ENCODE results near the gene CDC42BPB.

CDC42BPB gene

DNA sequence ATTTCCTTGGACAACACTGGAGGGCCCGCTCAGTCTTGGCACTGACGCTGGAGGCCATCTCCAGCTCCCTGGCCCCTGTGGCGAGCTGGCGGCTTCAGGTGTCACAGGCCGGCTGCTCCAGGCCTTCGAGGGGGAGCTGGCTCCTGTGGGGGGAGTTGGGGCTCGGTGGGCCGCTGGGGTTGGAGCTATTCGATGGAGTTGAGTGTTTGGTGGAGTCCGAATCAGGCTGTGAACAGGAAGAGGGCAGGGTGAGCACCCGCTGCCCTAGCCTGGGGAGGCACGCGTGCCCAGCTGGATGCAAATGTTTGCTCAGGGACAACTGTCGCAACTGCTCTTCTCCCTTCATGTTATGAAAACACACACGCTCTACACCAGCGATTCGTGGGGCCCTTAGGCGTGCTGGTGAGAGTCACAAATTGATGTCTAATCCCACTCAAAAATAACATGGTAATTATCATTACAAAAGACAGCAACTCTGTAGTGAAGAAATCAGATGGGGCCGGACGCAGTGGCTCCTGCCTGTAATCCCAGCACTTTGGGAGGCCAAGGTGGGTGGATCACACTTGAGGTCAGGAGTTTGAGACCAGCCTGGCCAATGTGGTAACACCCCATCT, 123.6 kb downstream of the CDC42BPB start:
- no peak overlapping the region for H3K4me3 ChIP-seq (ENCODE audit: low read depth, low read length)
- TF ChIP-seq, protein P1, sequence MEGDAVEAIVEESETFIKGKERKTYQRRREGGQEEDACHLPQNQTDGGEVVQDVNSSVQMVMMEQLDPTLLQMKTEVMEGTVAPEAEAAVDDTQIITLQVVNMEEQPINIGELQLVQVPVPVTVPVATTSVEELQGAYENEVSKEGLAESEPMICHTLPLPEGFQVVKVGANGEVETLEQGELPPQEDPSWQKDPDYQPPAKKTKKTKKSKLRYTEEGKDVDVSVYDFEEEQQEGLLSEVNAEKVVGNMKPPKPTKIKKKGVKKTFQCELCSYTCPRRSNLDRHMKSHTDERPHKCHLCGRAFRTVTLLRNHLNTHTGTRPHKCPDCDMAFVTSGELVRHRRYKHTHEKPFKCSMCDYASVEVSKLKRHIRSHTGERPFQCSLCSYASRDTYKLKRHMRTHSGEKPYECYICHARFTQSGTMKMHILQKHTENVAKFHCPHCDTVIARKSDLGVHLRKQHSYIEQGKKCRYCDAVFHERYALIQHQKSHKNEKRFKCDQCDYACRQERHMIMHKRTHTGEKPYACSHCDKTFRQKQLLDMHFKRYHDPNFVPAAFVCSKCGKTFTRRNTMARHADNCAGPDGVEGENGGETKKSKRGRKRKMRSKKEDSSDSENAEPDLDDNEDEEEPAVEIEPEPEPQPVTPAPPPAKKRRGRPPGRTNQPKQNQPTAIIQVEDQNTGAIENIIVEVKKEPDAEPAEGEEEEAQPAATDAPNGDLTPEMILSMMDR (IDR thresholded peaks at IDR 0.05; ENCODE audit: low read depth, low read length, missing control alignments) = no peak
- DNase-seq (ENCODE audit: low read depth) = no peak

DNA sequence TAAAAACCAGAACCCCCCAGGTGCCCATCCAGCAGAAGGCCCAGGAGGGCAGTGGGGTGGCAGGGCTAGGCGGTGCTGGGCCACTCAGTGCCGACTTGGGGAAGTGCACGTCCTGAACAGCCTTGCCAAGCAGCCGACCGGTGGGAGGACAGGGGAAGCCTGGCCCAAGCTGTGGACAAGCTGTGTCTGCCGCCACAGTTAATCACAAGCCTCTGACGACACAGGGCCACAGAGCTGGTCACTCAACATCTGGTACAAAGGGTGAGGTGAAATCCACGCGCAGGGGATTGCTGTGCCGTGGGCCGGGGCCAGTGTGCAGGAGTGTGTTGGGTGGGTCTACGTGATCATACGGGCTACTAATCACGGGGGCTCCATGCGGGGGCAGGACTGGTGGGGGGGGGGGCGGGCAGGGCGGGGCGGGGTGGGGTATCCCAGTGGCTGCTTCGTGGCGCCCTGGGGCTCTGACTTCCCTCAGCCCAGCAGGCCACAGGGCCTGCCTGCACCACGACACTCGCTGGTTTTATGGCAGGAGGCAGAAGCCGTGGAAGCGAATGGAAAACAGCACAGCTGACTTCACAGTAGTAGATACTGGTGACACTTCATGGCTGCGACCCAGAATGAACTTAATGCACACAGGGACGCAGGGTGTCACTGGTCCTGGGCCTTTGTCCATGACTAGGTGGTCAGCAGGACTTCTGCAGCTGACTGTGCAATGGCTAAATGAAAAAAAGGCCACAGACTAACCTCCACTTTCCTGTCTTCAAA, 124.7 kb downstream of the CDC42BPB start:
- DNase-seq (ENCODE audit: low read depth) = no peak
- no peak overlapping the region for H3K4me3 ChIP-seq (ENCODE audit: low read depth, low read length)
- TF ChIP-seq, protein P1 (IDR thresholded peaks at IDR 0.05; ENCODE audit: low read depth, low read length, missing control alignments) = no peak

DNA sequence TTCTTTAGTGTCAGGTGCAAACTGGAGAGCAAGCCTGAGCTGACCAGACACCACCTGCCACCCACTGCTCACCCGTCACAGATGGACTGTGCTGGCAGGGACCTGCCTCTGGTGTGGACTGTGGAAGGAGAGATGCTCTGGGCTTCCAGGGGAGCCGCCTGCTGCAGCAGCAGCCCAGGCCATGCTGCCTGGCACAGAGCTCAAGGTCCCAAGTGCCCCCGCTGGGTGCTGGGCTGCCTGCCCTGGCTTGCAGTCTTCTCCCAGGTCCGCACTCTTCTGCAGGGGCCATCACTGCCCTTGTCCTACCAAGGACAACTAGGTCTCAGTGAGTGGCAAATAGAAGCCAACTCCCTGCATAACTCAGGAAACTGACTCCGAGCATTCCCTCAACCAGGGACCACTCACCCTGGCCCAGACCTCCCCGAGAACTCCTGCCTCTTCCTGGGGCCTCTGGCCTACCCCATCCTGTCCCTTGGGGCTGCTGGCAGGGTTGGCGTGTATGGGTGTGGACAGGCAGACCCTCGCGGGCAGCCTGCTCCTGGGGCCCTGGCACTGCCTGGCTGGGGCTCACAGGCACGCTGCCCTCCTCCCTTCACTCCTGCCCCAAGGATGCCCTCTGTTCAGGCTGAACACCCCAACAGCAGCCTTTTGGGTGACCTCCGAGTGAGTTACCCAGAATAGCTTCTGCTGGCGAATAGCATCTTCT, 125.6 kb downstream of the CDC42BPB start:
- H3K4me3 ChIP-seq (ENCODE audit: low read depth, low read length) = no peak overlapping the region
- TF ChIP-seq, protein P1 (IDR thresholded peaks at IDR 0.05; ENCODE audit: low read depth, low read length, missing control alignments) = no peak
- DNase-seq (ENCODE audit: low read depth) = no peak

DNA sequence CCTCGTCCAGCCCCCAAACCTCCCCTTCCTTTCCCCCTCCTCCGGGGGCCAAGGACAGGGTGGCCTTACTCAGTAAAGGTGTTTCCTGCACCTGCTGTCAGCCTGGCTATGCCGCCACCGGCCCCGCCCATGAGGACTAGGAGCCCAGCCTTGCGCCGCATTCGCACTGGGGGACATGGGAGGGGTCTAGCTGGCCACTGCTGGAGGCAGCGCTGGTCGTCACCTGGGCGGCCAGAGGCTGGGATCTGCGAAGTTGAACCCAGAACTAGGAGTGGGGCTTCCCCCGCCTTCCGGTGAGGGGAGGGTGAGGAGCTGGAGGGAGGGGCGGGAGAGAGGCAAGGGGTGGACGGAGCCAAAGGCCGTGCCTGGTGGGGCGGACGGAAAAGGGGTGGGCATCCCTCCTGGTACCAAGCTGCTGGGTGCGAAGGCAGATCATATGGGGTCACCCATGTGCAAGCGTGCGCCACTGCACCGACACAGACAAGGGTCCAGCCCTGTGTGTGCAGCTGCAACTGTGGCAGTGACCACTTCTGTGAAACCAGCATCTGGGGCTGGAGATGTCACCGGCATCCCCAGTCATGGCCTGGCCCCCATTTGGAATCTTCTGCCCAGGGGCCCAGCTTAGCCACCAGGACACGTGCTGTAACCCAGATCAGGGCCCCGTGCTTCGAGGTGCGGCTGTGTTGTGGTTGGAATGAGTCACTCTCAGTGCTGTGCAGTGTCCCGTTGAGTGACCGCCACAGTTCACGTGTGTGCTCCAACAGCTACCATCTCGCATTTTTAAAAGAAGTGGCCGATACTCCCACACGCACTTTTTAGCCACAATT, 126.4 kb downstream of the CDC42BPB start:
- H3K4me3 ChIP-seq (ENCODE audit: low read depth, low read length) = no peak overlapping the region
- TF ChIP-seq, protein P1 (IDR thresholded peaks at IDR 0.05; ENCODE audit: low read depth, low read length, missing control alignments) = no peak
- DNase-seq (ENCODE audit: low read depth) = no peak

DNA sequence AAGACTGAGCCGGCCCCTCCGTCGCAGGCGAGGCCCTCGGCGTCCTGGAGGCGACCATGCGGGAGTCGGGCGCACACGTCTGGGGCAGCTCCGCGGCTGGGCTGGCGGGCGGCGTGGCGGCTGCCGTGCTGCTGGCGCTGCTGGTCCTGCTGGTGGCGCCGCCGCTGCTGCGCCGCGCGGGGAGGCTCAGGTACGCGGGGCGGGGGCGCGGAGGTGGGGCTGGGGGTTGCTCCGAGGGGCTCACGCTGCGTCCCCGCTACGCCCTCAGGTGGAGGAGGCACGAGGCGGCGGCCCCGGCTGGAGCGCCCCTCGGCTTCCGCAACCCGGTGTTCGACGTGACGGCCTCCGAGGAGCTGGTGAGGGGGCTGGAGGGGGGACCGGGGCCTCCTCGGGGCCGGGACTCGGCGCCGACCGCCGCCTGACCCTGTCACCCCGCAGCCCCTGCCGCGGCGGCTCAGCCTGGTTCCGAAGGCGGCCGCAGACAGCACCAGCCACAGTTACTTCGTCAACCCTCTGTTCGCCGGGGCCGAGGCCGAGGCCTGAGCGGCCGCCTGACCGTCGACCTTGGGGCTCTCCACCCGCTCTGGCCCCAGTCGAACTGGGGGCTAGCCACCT, 127.1 kb downstream of the CDC42BPB start:
- H3K4me3 ChIP-seq (ENCODE audit: low read depth, low read length) = no peak overlapping the region
- DNase-seq (ENCODE audit: low read depth) = no peak
- TF ChIP-seq, protein P1 (IDR thresholded peaks at IDR 0.05; ENCODE audit: low read depth, low read length, missing control alignments) = no peak
